ENCODE data around the gene UROC1.

DNA sequence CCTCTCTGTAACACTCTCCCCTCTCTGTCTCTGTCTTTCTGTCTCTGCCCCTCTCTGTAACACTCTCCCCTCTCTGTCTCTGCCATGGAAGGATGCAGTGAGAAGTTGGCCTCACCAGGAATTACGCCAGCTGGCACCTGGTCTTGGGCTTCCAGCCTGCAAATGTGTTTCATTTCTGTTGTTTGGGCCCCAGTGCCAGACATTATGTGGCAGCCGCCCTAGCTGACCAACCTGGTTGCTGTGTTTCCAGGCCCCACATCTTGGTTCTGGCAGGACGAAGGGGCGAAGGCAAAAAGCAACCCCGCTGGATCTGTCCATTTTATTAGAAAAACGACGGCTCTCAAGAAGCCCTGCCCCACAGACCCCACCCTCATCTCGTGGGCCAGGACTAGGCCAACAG, 36.7 kb downstream of the UROC1 start:
- TF ChIP-seq, protein P1, sequence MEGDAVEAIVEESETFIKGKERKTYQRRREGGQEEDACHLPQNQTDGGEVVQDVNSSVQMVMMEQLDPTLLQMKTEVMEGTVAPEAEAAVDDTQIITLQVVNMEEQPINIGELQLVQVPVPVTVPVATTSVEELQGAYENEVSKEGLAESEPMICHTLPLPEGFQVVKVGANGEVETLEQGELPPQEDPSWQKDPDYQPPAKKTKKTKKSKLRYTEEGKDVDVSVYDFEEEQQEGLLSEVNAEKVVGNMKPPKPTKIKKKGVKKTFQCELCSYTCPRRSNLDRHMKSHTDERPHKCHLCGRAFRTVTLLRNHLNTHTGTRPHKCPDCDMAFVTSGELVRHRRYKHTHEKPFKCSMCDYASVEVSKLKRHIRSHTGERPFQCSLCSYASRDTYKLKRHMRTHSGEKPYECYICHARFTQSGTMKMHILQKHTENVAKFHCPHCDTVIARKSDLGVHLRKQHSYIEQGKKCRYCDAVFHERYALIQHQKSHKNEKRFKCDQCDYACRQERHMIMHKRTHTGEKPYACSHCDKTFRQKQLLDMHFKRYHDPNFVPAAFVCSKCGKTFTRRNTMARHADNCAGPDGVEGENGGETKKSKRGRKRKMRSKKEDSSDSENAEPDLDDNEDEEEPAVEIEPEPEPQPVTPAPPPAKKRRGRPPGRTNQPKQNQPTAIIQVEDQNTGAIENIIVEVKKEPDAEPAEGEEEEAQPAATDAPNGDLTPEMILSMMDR (conservative IDR thresholded peaks at IDR 0.05), result no peak
- TF ChIP-seq EZH2 (IDR thresholded peaks at IDR 0.05; ENCODE audit: low read depth), result no peak

Data from PC-9 (cell line).